HepG2 (cell line): ENCODE data around the gene PLVAP. TPM values are rescaled to one million over a fixed set of nuclear protein-coding genes. Genes with fewer than 3 reads are reported as not detected.
A peak's percentile ranks its signal among the peaks of the same experiment; 100 is the strongest.

Source experiments
- HMG20A ChIP-seq: IDR thresholded peaks from 2 replicates; pipeline ENCODE4 v1.6.1; 2016; ENCODE audit warnings: borderline replicate concordance
- NR2F6 ChIP-seq, 2 experiments: IDR thresholded peaks; 2 replicates each; pipeline ENCODE4 v1.6.1; 2016; ENCODE audit warnings: antibody characterized with exemption in 1 of 2, mild to moderate bottlenecking in 1 of 2
- PHF21A ChIP-seq: sonication (generic); formaldehyde crosslinking; IDR thresholded peaks from 2 replicates; pipeline ENCODE4 v1.5.0; 2020; ENCODE audit warnings: mild to moderate bottlenecking, missing genetic modification reagents
- ZFP37 ChIP-seq: sonication (generic); formaldehyde crosslinking; IDR thresholded peaks from 2 replicates; pipeline ENCODE4 v1.4.0; 2020; ENCODE audit warnings: missing genetic modification reagents, borderline replicate concordance
- ZNF614 ChIP-seq: IDR thresholded peaks from 2 replicates; pipeline ENCODE4 v1.6.1; 2018; ENCODE audit warnings: missing biosample characterization, missing genetic modification reagents, inconsistent platforms, borderline replicate concordance
- polyA plus RNA-seq, 8 experiments: library from polyadenylated mRNA; depleted of rRNA in 3 of 8; stranded (reverse) in 7 of 8; unstranded in 1 of 8; fragments of >200 nt; fragmentation: Illumina TruSeq in 4 of 8; extraction: Trizol in 4 of 8; gene quantifications; 2 replicates each; pipeline versions ENCODE4 v1.2.1 to v1.2.3, GENCODE V29; 2011 to 2016; ENCODE audit warnings: low read depth in 4 of 8, missing spikeins in 1 of 8, mixed read lengths in 1 of 8; ENCODE audit not compliant: insufficient read depth in 1 of 8
- total RNA-seq, 5 experiments: library from RNA; depleted of rRNA; stranded (reverse); fragments of >200 nt; fragmentation: Illumina TruSeq; extraction: Trizol; gene quantifications; 2 replicates each; pipeline ENCODE4 v1.2.3, GENCODE V29; 2016; ENCODE audit warnings: low read depth in 1 of 5
- TF ChIP-seq, protein P1 (sequence below): sonication (generic); IDR thresholded peaks from 2 replicates; pipeline ENCODE4 v1.6.1; 2016; ENCODE audit warnings: low read depth, borderline replicate concordance
- TF ChIP-seq, protein P2 (sequence below): sonication (generic); formaldehyde crosslinking; IDR thresholded peaks from 2 replicates; pipeline ENCODE4 v1.4.0; 2020; ENCODE audit warnings: missing genetic modification reagents
- TF ChIP-seq, protein P3 (sequence below), 2 experiments: sonication (generic) in 1 of 2; formaldehyde crosslinking in 1 of 2; IDR thresholded peaks; 2 replicates each; pipeline versions ENCODE4 v1.4.0 to v1.6.1; 2016 to 2020; ENCODE audit warnings: borderline replicate concordance in 1 of 2, low read depth in 1 of 2, mild to moderate bottlenecking in 1 of 2, missing genetic modification reagents in 1 of 2
- TF ChIP-seq, protein P4 (sequence below): sonication (generic); formaldehyde crosslinking; IDR thresholded peaks from 2 replicates; pipeline ENCODE4 v1.4.0; 2020; ENCODE audit warnings: missing genetic modification reagents
- TF ChIP-seq, protein P5 (sequence below): sonication (generic); formaldehyde crosslinking; conservative IDR thresholded peaks from 2 replicates; pipeline ENCODE4 v1.4.0; 2020; ENCODE audit warnings: missing genetic modification reagents
- TF ChIP-seq, protein P6 (sequence below): sonication (generic); formaldehyde crosslinking; IDR thresholded peaks from 2 replicates; pipeline ENCODE4 v1.4.0; 2020; ENCODE audit warnings: low read depth, mild to moderate bottlenecking, missing genetic modification reagents
- TF ChIP-seq, protein P7 (sequence below): sonication (generic); formaldehyde crosslinking; conservative IDR thresholded peaks from 2 replicates; pipeline ENCODE4 v1.8.0; 2022; ENCODE audit warnings: mild to moderate bottlenecking, moderate library complexity, missing genetic modification reagents

PLVAP gene
- total and polyA plus RNA-seq, 2 of the 13 experiments (the other 11 are each of a cell fraction or from before 2014, with no cell fraction given): 0.26 TPM; not detected in 1

DNA sequence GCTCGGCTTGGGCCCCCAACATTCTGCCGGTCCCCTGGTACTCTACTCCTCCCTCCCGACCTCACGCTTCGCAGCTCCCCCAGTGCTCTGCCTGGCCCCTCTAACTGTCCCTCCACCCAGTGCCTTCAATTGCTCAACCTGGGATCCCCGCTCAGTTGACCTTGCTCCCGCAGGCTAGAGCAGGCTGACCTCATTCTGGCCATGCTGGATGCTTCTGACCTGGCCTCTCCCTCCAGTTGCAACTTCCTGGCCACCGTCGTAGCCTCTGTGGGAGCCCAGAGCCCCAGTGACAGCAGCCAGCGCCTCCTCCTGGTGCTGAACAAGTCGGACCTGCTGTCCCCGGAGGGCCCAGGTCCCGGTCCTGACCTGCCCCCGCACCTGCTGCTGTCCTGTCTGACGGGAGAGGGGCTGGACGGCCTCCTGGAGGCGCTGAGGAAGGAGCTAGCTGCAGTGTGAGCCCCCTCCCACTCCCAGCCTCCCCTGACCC is 36.2 kb downstream of the PLVAP start (continued):
- TF ChIP-seq NR2F6 (IDR thresholded peaks at IDR 0.05) (peak; percentile 62; the same call in 1 of the 2 replicates), NR2F6 (CRISPR knock-in tag; IDR thresholded peaks at IDR 0.05) (peak; percentile 90), PHF21A (CRISPR knock-in tag) (peak; percentile 65; the same call in 1 of the 2 replicates), ZFP37 (CRISPR knock-in tag) (peak; percentile 81; the same call in 1 of the 2 replicates), ZNF614 (peak; percentile 49; the same call in 1 of the 2 replicates), HMG20A (CRISPR knock-in tag) (no peak; the same call in 1 of the 2 replicates)
- TF ChIP-seq, protein P1, sequence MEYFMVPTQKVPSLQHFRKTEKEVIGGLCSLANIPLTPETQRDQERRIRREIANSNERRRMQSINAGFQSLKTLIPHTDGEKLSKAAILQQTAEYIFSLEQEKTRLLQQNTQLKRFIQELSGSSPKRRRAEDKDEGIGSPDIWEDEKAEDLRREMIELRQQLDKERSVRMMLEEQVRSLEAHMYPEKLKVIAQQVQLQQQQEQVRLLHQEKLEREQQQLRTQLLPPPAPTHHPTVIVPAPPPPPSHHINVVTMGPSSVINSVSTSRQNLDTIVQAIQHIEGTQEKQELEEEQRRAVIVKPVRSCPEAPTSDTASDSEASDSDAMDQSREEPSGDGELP: peak; percentile 19; the same call in 1 of the 2 replicates
- TF ChIP-seq, protein P2, sequence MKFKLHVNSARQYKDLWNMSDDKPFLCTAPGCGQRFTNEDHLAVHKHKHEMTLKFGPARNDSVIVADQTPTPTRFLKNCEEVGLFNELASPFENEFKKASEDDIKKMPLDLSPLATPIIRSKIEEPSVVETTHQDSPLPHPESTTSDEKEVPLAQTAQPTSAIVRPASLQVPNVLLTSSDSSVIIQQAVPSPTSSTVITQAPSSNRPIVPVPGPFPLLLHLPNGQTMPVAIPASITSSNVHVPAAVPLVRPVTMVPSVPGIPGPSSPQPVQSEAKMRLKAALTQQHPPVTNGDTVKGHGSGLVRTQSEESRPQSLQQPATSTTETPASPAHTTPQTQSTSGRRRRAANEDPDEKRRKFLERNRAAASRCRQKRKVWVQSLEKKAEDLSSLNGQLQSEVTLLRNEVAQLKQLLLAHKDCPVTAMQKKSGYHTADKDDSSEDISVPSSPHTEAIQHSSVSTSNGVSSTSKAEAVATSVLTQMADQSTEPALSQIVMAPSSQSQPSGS (CRISPR knock-in tag): no peak
- TF ChIP-seq, protein P3, sequence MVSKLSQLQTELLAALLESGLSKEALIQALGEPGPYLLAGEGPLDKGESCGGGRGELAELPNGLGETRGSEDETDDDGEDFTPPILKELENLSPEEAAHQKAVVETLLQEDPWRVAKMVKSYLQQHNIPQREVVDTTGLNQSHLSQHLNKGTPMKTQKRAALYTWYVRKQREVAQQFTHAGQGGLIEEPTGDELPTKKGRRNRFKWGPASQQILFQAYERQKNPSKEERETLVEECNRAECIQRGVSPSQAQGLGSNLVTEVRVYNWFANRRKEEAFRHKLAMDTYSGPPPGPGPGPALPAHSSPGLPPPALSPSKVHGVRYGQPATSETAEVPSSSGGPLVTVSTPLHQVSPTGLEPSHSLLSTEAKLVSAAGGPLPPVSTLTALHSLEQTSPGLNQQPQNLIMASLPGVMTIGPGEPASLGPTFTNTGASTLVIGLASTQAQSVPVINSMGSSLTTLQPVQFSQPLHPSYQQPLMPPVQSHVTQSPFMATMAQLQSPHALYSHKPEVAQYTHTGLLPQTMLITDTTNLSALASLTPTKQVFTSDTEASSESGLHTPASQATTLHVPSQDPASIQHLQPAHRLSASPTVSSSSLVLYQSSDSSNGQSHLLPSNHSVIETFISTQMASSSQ (IDR thresholded peaks at IDR 0.05; ENCODE audit: low read depth): no peak
- TF ChIP-seq, protein P3 (CRISPR knock-in tag; IDR thresholded peaks at IDR 0.05; ENCODE audit: borderline replicate concordance): peak; percentile 41; the same call in 1 of the 2 replicates
- TF ChIP-seq, protein P4, sequence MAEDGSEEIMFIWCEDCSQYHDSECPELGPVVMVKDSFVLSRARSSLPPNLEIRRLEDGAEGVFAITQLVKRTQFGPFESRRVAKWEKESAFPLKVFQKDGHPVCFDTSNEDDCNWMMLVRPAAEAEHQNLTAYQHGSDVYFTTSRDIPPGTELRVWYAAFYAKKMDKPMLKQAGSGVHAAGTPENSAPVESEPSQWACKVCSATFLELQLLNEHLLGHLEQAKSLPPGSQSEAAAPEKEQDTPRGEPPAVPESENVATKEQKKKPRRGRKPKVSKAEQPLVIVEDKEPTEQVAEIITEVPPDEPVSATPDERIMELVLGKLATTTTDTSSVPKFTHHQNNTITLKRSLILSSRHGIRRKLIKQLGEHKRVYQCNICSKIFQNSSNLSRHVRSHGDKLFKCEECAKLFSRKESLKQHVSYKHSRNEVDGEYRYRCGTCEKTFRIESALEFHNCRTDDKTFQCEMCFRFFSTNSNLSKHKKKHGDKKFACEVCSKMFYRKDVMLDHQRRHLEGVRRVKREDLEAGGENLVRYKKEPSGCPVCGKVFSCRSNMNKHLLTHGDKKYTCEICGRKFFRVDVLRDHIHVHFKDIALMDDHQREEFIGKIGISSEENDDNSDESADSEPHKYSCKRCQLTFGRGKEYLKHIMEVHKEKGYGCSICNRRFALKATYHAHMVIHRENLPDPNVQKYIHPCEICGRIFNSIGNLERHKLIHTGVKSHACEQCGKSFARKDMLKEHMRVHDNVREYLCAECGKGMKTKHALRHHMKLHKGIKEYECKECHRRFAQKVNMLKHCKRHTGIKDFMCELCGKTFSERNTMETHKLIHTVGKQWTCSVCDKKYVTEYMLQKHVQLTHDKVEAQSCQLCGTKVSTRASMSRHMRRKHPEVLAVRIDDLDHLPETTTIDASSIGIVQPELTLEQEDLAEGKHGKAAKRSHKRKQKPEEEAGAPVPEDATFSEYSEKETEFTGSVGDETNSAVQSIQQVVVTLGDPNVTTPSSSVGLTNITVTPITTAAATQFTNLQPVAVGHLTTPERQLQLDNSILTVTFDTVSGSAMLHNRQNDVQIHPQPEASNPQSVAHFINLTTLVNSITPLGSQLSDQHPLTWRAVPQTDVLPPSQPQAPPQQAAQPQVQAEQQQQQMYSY: no peak
- TF ChIP-seq, protein P5, sequence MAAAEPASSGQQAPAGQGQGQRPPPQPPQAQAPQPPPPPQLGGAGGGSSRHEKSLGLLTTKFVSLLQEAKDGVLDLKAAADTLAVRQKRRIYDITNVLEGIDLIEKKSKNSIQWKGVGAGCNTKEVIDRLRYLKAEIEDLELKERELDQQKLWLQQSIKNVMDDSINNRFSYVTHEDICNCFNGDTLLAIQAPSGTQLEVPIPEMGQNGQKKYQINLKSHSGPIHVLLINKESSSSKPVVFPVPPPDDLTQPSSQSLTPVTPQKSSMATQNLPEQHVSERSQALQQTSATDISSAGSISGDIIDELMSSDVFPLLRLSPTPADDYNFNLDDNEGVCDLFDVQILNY (CRISPR knock-in tag): no peak
- TF ChIP-seq, protein P6, sequence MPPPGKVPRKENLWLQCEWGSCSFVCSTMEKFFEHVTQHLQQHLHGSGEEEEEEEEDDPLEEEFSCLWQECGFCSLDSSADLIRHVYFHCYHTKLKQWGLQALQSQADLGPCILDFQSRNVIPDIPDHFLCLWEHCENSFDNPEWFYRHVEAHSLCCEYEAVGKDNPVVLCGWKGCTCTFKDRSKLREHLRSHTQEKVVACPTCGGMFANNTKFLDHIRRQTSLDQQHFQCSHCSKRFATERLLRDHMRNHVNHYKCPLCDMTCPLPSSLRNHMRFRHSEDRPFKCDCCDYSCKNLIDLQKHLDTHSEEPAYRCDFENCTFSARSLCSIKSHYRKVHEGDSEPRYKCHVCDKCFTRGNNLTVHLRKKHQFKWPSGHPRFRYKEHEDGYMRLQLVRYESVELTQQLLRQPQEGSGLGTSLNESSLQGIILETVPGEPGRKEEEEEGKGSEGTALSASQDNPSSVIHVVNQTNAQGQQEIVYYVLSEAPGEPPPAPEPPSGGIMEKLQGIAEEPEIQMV: 0 out of 2 replicates have a peak, but pooled peaks have one; percentile 60
- TF ChIP-seq, protein P7, sequence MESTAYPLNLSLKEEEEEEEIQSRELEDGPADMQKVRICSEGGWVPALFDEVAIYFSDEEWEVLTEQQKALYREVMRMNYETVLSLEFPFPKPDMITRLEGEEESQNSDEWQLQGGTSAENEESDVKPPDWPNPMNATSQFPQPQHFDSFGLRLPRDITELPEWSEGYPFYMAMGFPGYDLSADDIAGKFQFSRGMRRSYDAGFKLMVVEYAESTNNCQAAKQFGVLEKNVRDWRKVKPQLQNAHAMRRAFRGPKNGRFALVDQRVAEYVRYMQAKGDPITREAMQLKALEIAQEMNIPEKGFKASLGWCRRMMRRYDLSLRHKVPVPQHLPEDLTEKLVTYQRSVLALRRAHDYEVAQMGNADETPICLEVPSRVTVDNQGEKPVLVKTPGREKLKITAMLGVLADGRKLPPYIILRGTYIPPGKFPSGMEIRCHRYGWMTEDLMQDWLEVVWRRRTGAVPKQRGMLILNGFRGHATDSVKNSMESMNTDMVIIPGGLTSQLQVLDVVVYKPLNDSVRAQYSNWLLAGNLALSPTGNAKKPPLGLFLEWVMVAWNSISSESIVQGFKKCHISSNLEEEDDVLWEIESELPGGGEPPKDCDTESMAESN (CRISPR knock-in tag): peak; percentile 72; the same call in 1 of the 2 replicates
